Activated CD8-positive, alpha-beta memory T cell treated with anti-CD3 and anti-CD28 coated beads for 4 hours (primary cell): ENCODE data around the gene GNAI1.
A peak's percentile ranks its signal among the peaks of the same experiment; 100 is the strongest.

Experiments used
- DNase-seq, 2 donors: peaks; one replicate each; pipeline ENCODE4 v3.0.0-alpha.2; 2020; ENCODE audit warnings: low read depth in 2 of 2

The GNAI1 gene

DNA sequence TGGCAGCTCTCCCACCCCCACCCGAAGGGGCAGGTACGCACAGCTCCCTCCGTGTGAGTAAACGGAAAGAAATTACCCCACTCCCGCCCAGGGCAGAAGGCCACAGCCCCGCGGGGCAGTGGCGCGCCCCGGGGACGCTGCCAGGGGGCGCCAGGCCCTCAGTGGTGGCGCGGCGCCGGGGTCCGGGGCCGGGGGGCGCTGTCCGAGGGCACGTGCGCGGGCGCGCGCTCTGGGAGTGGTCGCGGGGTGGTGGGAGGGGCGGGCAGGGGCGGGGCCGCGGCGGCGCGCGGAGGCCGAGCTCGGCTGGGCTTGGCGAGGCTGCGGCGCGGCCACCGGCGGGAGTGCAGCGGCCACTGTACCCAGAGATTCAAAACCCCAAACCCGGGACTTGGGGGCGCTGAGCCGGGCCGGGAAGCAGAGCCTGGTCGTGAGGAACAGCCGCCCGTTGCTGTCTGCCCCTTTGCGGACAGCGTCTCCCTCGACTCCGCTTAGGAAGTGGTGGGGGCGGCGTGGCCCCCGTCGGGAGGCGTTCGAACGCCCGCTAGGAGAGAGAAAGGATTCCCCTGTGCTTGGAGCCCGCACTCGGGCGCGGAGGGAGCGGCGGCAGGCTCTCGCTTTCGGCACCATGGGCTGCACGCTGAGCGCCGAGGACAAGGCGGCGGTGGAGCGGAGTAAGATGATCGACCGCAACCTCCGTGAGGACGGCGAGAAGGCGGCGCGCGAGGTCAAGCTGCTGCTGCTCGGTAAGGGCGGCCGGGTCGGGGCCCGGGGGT is at the start of gene GNAI1:
Gene GNAI1, plus strand, starts transcription at position 296 of the 773 bp plus-strand sequence. Its CDS starts 330 bp downstream, at position 626.
- peak in 1 of 2 donors; percentile 3 for DNase-seq

DNA sequence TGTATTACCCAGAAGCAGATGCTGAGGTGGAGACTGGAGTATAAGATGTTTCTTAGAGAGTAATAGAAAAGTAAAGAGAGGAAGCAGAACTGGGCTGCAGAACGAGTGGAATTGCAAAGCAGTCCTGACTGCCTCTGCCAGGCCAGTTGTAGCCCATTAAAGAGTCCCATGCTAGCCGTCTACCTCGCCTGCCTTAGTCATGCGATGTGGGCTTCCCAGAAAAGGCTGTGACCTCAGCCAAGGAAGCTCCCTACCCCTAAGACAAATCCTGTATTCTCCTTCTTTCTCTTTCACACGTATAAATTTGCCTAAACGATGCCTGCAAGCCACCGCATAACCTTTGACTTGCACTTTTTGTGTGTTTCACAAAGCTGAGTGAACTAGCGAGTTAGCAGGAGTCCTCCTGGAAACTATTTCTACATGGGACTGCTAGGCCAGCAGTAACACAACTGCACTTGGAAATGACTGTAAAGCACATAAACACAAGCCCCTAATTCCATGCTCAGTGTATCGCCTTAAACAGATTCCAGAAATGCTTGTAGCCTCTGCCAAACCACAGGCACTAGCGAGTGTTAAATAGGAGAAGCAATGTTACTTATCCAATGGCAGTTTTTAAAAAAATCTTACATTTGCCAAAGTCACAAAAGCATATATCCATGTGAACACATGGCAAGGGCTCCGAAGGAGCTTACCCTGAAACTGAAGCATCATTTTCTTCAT is 47.4 kb upstream of the GNAI1 start:
- no peak for DNase-seq

GRCh38 chr7:80087771-80088170 is 46.9 kb upstream of the GNAI1 start:
- DNase-seq = no peak

DNA sequence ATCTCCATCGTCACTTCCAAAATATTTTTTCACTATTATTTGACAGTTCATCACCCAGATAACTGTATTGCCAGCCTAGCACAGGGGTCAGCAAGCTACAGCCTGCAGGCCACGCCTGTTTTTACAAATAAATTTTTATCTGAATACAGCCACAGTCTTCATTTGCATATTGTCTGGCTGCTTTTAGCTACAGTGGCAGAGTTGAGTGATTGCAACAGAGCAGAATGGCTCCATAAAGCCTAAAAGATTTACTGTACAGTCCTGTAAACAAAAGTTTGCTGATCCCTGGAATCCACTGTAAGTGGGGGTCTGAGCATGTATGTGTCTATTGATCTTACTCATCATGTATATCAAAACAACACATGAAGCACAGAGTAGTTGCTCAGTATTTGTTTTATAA is 45.9 kb upstream of the GNAI1 start:
- no peak for DNase-seq

- no peak for DNase-seq
Measured at GRCh38 chr7:80089366-80089765, 45.3 kb upstream of the GNAI1 start.

- DNase-seq = no peak
Measured at GRCh38 chr7:80093349-80093748, 41.3 kb upstream of the GNAI1 start.

- no peak for DNase-seq
Measured at GRCh38 chr7:80095545-80095944, 39.1 kb upstream of the GNAI1 start.

DNA sequence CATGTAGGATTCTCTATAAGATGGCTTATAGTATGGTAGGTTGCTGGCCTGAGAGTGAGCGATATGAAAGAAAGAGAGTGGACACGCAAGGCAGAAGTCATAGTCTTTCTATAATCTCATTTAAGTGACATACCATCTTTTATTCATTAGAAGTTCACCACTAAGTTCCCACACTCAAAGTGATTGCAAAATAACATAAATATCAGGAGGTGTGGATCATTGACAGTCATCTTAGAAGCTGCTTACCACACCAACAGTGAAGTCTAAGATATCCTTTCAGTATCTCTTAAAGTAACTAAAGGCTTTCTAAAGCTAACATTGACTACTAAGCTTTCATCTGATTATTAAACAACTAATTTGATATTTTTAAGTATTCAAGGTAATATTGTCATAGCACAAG is 36.9 kb upstream of the GNAI1 start:
- DNase-seq = no peak

DNA sequence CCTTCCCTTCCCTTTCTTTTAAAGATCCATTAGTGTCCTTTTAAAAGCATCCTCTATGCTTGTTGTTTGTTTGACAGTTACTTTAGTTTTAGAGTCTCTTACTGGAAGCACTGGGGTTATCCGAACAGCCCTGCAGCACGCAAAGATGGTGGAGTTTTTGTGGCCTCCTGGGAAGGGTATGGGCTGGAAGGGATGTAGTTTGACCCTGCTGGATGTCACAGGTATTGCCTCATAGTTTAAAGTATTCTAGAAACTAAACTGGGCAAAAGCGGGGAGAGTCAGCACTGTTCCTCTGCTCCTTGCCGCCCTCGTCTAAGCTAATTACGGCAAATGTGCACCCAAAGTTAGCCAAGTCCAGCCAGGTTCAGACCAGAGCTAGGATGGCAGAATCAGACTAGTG is 35.8 kb upstream of the GNAI1 start:
- DNase-seq = no peak

- DNase-seq = no peak
Measured at GRCh38 chr7:80100254-80100653, 34.4 kb upstream of the GNAI1 start.

DNA sequence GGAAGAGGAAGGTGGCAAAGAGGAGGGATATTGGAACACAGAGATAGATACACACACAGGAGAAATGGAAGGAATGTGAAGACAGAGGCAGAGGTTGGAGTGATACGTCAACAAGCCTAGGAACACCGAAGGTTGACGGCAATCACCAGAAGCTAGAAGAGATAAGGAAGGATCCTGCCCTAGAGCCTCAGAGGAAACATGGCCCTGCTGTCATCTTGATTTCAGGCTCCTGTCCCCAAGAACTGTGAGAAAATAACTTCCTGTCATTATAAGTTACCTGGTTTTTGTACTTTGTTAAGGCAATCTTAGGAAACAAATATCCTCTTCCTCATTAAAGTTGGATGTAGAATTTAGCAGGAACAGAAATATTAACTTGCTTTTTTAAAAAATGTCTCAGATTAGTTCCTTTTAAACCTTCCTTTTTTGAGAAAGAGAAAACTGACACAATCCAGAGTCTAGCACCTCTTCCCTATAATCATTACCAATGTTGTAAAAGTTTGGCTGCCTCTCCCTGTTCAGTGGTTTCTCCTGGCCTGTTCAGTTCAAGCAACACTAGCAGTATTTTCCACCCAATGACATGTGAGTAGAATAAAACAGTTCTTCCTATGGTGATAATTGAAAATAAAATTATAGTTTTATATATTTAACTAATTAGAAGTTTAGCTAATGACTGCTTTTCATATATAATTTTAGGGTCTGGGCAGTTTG is 28.8 kb upstream of the GNAI1 start:
- DNase-seq = no peak

DNA sequence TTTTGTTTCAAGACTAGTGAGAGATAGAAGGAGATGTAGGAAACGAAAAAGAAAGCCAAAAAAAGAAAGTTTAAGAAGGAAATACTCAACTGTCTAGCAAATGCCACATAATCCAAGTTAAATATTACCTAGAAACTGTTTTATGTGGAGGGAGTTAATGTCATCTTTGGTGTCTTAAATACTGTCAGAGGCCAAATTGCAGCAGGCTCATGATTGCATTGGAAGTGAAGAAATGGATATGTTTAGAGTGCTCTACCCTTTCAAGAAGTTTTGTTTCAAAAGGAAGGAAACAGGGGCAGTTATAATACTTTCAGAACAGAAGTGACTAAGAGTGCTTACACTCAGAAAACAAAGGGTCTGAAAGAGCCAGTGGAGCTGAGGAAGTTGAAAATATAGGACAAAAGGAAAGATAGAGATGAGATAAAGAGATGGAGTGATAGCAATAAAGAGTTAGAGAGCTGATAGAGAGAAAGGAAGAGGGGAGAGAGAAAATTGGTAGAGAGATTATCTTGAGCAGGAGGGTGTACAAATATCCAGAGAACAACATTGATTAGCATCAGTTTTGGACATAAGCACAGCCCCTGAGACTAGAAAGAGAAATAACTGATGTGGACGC is 28.0 kb upstream of the GNAI1 start:
- no peak for DNase-seq

DNA sequence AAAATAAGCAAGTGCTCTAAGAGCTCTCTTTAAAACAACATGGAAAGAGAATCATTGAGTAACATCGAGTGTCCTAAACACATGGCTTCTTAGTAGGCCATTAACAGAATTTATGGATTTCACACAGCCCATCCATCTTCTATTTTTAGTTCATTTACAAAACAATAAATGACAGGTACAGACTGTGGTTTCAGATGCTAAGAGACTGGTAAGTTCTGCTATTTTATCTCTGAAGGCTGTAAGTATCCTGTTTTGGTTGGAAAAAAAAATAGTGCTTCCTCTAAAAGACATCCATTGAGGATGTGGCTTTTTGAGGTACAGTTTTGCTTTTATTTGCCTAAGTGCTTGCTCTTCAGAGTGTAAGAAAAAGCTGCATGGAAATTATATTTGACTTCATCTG is 27.4 kb upstream of the GNAI1 start:
- DNase-seq = no peak

- DNase-seq = no peak
Measured at GRCh38 chr7:80110376-80110775, 24.3 kb upstream of the GNAI1 start.

GRCh38 chr7:80114159-80114558 is 20.5 kb upstream of the GNAI1 start:
- no peak for DNase-seq

- DNase-seq = no peak
Measured at GRCh38 chr7:80124526-80125264, 9.9 kb upstream of the GNAI1 start.

DNA sequence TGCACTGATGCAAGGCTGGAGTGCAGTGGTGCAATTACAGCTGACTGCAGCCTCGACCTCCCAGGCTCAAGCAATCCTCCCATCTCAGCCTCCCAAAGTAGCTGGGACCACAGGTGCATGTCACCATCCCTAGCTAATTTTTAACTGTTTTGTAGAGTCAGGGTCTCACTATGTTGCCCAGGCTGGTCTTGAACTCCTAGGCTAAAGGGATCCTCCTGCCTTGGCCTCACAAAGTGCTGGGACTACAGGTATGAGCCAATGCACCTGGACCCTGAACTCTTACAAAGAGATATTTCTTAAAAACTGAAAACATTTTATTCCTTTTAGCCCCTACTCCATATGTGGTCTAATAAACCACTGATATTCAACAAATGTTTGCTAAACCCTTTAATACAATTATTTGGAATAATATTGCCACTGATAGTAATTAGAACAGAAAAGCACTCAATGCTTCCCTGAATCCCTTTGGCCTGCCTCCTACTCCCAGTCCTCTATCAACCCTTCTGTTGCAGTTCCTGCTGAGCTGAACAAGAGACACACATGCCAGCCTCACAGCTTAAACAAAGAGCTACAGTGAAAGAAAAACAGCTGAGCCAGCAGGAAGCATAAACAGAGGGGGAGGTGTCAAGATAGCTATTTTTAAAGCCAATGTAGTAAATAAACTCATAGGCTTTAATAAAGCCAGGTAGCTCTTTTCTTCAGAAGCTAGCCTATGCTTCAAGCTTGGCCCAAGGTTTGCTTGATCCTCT is 7.0 kb upstream of the GNAI1 start:
- DNase-seq = no peak

DNA sequence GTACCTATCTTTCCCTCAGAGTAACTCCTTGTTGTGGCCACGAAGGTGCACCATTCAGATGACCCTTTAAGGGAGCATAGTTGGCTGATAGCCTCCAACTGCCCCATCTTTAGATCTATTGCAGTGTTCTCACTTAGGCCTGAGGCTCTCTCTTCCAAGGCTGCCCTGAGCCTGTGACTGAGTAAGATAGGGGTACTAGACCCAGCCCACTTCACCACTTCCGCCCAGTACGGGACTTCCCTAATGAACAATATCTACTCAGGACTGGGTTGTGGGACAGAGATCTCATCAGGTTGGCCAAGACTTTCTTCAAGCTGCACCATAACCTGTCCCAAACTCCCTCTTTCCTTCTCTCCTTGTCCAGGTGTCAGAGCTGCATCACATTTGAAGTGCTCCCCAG is 5.7 kb upstream of the GNAI1 start:
- DNase-seq = no peak

DNA sequence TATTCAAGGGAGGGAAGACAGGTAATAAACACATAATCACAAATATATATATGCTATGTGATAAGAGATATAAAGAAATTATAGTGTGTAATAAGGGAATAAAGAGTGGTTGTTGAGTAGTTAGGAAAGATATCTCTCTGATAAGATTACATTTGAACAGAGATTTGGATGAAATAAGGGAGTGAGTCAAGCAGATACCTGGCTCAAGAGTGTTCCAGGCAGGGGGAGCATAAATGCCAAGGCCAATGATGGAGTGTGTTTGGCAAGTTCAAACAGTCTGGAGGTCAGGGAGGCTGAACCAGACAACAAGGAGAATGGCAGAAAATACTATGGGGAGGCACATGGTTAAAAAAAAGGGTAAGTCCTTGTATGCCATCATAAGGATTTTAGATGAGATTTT is 4.8 kb upstream of the GNAI1 start:
- no peak for DNase-seq

- DNase-seq = no peak
Measured at GRCh38 chr7:80131675-80132435, 2.8 kb upstream of the GNAI1 start.
